ES-I3 (cell line): Measurements from ENCODE around the gene DDX54.
"Not testable (repeated sequence)": the region's sequence is repeated elsewhere in the genome, so short reads cannot be mapped to it uniquely, and the experiment has no call there.

Experiments
- H3K36me3 ChIP-seq: 2 replicates; pipeline ENCODE4 v1.6.1; 2013; ENCODE audit warnings: mild to moderate bottlenecking, low read length, control low read depth, moderate library complexity; ENCODE audit not compliant: insufficient read depth
- H3K4me1 ChIP-seq: 2 replicates; pipeline ENCODE4 v1.6.1; 2013; ENCODE audit warnings: mild to moderate bottlenecking, control low read depth, low read length; ENCODE audit not compliant: insufficient read depth
- H3K9ac ChIP-seq: 2 replicates; pipeline ENCODE4 v1.6.1; 2013; ENCODE audit warnings: low read depth, mild to moderate bottlenecking, low read length, moderate library complexity
- H3K9me3 ChIP-seq: 2 replicates; pipeline ENCODE4 v1.6.1; 2013; ENCODE audit warnings: mild to moderate bottlenecking, low read length, moderate library complexity; ENCODE audit not compliant: control insufficient read depth, insufficient read depth

Gene DDX54

DNA sequence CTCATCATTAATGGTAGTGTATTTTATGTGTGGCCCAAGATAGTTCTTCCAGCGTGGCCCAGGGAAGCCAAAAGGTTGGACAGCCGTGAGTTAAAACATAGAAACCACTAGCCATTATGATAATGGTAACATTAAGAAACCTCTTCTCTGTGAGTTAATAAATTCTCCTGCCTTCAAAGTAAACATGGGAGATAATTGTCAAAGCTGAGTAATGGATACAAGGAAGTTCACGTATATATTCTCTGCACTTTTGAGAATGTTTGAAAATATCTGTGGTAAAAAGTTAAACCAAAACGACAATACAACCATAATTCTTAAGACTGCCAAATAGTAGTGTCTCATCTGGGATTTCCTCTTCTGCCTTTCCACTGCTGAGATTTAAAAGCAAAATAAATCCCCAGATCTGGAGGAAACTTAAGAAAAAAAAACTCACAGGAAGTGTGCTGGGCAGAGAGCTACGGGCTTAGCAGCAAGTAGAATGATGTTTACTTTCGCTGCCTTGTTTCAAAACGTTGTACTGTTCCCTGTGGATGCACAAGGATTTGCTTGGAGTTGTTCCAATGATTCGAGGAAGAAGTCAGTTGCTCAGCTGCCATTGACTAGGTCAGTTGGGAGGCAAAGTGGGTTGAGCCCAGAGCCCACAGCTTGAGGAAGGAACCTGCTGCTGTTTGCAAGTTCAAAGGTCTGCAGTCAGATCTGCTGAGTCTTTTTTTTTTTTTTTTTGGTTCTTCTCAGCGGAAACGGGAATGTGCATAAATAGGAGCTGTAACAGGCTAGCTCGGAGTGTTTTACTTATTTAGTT lies 37.7 kb upstream of the DDX54 start:
- H3K9ac ChIP-seq = peak overlapping the region; percentile 3; the same call in 1 of the 2 replicates
- no peaks in the 10 kb centered on the region for H3K36me3 ChIP-seq
- H3K4me1 ChIP-seq = peaks cover 12% of the 10 kb centered on the region
- H3K9me3 ChIP-seq = no peaks in the 10 kb centered on the region

GRCh38 chr12:113221997-113222729 lies 36.9 kb upstream of the DDX54 start:
- no peaks in the 10 kb centered on the region for H3K9me3 ChIP-seq
- H3K9ac ChIP-seq = peak overlapping the region; percentile 84
- H3K4me1 ChIP-seq = peaks cover 12% of the 10 kb centered on the region
- no peaks in the 10 kb centered on the region for H3K36me3 ChIP-seq

GRCh38 chr12:113221181-113221996 lies 36.1 kb upstream of the DDX54 start, which contains the start of gene TPCN1:
TSS of gene TPCN1 (plus strand) at chr12:113221464. CDS start at chr12:113226853, 5,389 bp downstream.
- Histone ChIP-seq H3K9me3 (no peaks in the 10 kb centered on the region), H3K9ac (peak within 1 kb of the TSS; percentile 84), H3K36me3 (no peaks in the 10 kb centered on the region), H3K4me1 (peaks cover 12% of the 10 kb centered on the region)

- Histone ChIP-seq H3K36me3 (no peaks in the 10 kb centered on the region), H3K4me1 (peaks cover 12% of the 10 kb centered on the region), H3K9me3 (no peaks in the 10 kb centered on the region), H3K9ac (peak overlapping the region; percentile 60; the same call in 1 of the 2 replicates)
These were observed 35.4 kb upstream of the DDX54 start for GRCh38 chr12:113220593-113221180.

- no peaks in the 10 kb centered on the region for H3K4me1 ChIP-seq
These were observed 30.7 kb upstream of the DDX54 start for GRCh38 chr12:113216027-113216426.

GRCh38 chr12:113214895-113215400 lies 29.7 kb upstream of the DDX54 start:
- Histone ChIP-seq H3K4me1 (no peaks in the 10 kb centered on the region), H3K36me3 (no peaks in the 10 kb centered on the region), H3K9me3 (no peaks in the 10 kb centered on the region), H3K9ac (no peak overlapping the region)

More at GRCh38 chr12:113216027-113216426, 30.7 kb upstream of the DDX54 start:
- H3K9me3 ChIP-seq = no peaks in the 10 kb centered on the region
- H3K36me3 ChIP-seq = no peaks in the 10 kb centered on the region
- H3K9ac ChIP-seq = no peak overlapping the region

DNA sequence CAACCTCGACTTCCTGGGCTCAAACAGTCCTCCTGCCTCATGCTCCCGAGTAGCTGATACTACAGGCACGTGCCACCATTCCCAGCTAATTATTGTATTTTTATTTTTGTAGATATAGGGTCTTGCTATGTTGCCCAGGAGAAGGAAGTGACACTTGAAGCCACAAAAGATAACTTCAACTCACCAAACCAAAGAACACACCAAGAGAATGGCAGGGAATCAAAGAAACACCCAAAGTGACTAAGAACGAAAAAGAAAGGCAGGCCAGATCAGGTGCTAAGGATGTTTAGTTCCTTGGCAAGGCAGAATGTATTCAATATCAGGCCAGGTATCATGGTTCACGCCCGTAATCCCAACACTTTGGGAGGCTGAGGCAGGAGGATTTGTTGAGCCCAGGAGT lies 25.9 kb upstream of the DDX54 start:
- H3K9ac ChIP-seq = no peak overlapping the region
- no peaks in the 10 kb centered on the region; the same call in 1 of the 2 replicates for H3K9me3 ChIP-seq
- H3K36me3 ChIP-seq = no peaks in the 10 kb centered on the region
- 0 out of 2 replicates have a peak, but pooled peaks cover 5% of the 10 kb centered on the region for H3K4me1 ChIP-seq

DNA sequence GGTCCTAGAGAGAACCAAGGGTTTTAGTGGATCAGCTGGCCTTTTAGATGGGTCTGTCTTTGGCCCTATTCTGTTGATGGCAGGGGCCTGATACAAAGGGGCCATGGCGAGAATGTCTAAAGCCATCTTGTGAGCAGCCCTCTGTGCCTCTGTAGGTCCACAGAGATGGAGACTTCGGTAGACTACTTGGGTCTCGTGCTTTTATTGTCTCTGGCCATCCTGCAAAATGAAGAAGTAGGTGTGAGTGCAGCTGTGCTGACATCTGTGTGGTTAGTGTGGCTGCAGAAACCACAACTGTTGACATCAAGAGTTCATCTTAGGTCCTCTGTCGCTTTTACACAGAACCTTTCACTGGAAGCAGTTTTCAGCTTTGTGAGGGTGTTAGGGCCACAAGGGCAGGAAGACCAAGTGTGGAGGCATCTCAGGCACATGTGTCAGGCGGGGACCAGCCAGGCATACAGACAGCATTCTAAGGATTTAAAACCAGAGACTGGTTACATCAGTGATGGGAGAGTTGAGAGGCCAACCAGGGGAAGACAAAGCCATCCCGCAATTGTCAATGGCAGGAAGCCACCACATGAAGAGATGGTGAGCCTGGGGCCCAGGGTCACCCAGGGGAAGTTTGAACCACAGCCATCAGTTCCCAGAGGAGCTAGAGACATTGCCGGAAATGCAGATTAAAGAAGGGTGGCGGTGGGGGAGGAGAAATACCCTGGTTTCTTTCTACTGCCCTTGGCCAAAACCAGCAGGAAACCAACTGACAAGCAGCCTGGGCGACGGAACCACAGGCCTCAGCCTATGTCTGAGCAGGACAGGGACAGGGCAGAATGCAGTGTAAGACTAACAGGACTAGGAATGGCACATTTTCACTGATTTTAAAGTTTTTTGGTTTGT lies 23.0 kb upstream of the DDX54 start:
- H3K36me3 ChIP-seq = no peaks in the 10 kb centered on the region
- no peaks in the 10 kb centered on the region; the same call in 1 of the 2 replicates for H3K9me3 ChIP-seq
- no peak overlapping the region for H3K9ac ChIP-seq
- H3K4me1 ChIP-seq = 0 out of 2 replicates have a peak, but pooled peaks cover 5% of the 10 kb centered on the region

- H3K4me1 ChIP-seq = 0 out of 2 replicates have a peak, but pooled peaks cover 5% of the 10 kb centered on the region
- no peak overlapping the region for H3K9ac ChIP-seq
- H3K9me3 ChIP-seq = no peaks in the 10 kb centered on the region; the same call in 1 of the 2 replicates
- H3K36me3 ChIP-seq = no peaks in the 10 kb centered on the region
These were observed 22.3 kb upstream of the DDX54 start for GRCh38 chr12:113207613-113208040.

DNA sequence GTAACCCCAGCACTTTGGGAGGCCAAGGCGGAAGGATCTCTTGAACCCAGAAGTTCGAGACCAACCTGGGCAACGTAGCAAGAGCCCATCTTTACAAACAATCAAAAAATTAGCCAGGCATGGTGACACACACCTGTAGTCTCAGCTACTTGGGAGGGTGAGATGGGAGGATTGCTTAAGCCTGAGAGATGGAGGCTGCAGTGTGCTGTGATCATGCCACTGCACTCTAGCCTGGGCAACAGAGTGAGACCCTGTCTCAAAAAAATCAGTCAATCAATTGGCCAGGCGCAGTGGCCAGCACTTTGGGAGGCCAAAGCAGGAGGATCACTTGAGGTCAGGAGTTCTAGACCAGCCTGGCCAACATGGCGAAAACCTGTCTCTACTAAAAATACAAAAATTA lies 21.5 kb upstream of the DDX54 start:
- H3K9me3 ChIP-seq, H3K4me1 ChIP-seq, H3K36me3 ChIP-seq, H3K9ac ChIP-seq: not testable (repeated sequence)

DNA sequence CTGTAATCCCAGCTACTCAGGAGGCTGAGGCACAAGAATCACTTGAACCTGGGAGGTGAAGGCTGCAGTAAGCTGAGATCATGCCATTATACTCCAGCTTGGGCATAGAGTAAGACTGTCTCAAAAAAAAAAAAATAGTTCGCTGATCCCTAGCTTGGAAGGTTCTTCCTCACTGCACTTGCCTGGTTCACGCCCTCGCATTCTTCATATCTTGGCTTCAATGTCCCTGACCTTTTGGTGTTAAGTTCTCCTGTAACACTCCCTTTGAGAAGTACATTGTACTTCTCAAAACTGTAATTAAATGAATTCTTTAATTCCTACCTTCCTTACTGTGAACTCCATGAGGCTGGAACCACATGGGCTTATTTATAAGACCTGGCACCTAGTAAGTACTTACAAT lies 19.5 kb upstream of the DDX54 start:
- no peak overlapping the region for H3K9ac ChIP-seq
- no peaks in the 10 kb centered on the region; the same call in 1 of the 2 replicates for H3K9me3 ChIP-seq
- H3K4me1 ChIP-seq = 0 out of 2 replicates have a peak, but pooled peaks cover 5% of the 10 kb centered on the region
- H3K36me3 ChIP-seq = no peaks in the 10 kb centered on the region

- Histone ChIP-seq H3K36me3 (no peaks in the 10 kb centered on the region), H3K4me1 (0 out of 2 replicates have a peak, but pooled peaks cover 5% of the 10 kb centered on the region), H3K9me3 (no peaks in the 10 kb centered on the region; the same call in 1 of the 2 replicates), H3K9ac (no peak overlapping the region)
These were observed 18.8 kb upstream of the DDX54 start for GRCh38 chr12:113203852-113204760.
